ENCODE data around the gene LOXL3.
"Not testable (repeated sequence)": the region's sequence is repeated elsewhere in the genome, so short reads cannot be mapped to it uniquely, and the experiment has no call there.

LOXL3 gene

DNA sequence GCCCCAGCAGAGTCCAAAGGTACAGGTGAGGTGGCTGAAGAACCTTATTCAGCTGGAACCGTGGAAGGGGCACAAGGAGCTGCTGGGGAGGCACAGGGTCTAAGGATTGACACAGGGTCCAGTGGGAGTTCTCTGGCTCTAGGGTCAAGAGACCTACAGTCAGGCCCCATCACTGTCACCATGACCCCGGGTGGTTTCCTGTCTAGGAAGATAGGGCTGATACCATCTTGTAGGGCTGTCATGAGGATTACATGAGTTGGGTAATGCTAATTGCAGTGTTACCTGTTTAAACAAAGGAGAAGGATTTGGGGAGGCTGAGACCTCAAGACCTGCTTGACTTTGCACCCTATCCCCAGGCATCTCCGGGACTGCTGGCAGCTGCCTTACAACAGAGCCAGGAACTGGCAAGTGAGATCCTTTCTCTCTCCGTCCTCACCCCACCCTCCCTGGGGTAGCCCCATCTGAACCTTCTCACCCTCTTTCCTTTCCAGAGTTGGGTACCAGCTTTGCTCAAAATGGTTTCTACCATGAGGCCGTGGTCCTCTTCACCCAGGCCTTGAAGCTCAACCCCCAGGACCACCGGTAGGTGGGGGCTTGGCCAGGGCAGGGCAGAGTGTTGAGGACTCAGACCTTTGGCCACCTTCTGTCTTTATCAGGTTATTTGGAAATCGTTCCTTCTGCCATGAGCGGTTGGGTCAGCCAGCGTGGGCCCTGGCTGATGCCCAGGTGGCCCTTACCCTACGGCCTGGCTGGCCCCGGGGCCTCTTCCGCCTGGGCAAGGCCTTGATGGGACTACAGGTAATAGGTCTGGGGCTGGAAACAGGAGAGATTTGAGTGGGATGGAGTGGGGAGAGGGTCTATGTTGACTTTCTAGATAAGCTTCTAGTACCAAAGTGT lies 61.8 kb downstream of the LOXL3 start:
- no peaks in the 10 kb centered on the region for H3K27me3 ChIP-seq (ENCODE audit: insufficient read depth, poor library complexity, severe bottlenecking)

DNA sequence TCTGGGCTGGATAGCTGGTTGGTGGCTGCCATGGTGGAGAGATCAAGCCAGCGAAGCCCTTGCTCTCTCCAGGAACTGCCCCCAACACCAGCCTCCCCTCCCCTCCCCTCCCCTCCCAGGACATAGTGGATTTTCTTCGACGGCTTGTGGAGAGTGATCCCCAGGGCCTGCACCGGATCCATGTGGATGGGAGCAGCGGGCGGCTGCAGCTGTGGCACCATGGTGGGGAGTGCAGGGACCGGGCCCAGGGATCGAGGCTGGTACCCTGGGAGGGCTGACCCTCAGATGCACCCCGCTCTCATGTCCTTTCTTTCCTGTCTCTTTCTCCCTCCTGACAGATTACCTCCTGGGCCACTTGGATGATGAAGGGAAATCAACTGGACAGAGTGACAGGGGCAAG lies 63.8 kb downstream of the LOXL3 start:
- TF ChIP-seq, protein P1, sequence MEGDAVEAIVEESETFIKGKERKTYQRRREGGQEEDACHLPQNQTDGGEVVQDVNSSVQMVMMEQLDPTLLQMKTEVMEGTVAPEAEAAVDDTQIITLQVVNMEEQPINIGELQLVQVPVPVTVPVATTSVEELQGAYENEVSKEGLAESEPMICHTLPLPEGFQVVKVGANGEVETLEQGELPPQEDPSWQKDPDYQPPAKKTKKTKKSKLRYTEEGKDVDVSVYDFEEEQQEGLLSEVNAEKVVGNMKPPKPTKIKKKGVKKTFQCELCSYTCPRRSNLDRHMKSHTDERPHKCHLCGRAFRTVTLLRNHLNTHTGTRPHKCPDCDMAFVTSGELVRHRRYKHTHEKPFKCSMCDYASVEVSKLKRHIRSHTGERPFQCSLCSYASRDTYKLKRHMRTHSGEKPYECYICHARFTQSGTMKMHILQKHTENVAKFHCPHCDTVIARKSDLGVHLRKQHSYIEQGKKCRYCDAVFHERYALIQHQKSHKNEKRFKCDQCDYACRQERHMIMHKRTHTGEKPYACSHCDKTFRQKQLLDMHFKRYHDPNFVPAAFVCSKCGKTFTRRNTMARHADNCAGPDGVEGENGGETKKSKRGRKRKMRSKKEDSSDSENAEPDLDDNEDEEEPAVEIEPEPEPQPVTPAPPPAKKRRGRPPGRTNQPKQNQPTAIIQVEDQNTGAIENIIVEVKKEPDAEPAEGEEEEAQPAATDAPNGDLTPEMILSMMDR (IDR thresholded peaks at IDR 0.05; ENCODE audit: poor library complexity, severe bottlenecking): no peak
- Histone ChIP-seq H3K27ac (ENCODE audit: poor library complexity, severe bottlenecking) (no peak overlapping the region), H3K36me3 (ENCODE audit: low read depth) (peaks cover 61% of the 10 kb centered on the region), H3K4me1 (ENCODE audit: insufficient read depth, poor library complexity, severe bottlenecking) (peaks cover 2% of the 10 kb centered on the region), H3K9me3 (ENCODE audit: severe bottlenecking) (no peaks in the 10 kb centered on the region), H3K27me3 (ENCODE audit: insufficient read depth, poor library complexity, severe bottlenecking) (no peaks in the 10 kb centered on the region), H3K4me3 (ENCODE audit: severe bottlenecking) (no peak overlapping the region)
- DNase-seq (ENCODE audit: low spot score): no peak
- ATAC-seq (ENCODE audit: low read depth): no peak

More for the DNA sequence above, 61.8 kb downstream of the LOXL3 start:
- DNase-seq (ENCODE audit: low spot score) (no peak), ATAC-seq (ENCODE audit: low read depth) (no peak)
- H3K4me3 ChIP-seq (ENCODE audit: severe bottlenecking): no peak overlapping the region
- H3K36me3 ChIP-seq (ENCODE audit: low read depth): peaks cover 50% of the 10 kb centered on the region
- no peaks in the 10 kb centered on the region for H3K9me3 ChIP-seq (ENCODE audit: severe bottlenecking)
- H3K4me1 ChIP-seq (ENCODE audit: insufficient read depth, poor library complexity, severe bottlenecking): peaks cover 2% of the 10 kb centered on the region
- H3K27ac ChIP-seq (ENCODE audit: poor library complexity, severe bottlenecking): no peak overlapping the region
- TF ChIP-seq, protein P1 (IDR thresholded peaks at IDR 0.05; ENCODE audit: poor library complexity, severe bottlenecking): no peak

DNA sequence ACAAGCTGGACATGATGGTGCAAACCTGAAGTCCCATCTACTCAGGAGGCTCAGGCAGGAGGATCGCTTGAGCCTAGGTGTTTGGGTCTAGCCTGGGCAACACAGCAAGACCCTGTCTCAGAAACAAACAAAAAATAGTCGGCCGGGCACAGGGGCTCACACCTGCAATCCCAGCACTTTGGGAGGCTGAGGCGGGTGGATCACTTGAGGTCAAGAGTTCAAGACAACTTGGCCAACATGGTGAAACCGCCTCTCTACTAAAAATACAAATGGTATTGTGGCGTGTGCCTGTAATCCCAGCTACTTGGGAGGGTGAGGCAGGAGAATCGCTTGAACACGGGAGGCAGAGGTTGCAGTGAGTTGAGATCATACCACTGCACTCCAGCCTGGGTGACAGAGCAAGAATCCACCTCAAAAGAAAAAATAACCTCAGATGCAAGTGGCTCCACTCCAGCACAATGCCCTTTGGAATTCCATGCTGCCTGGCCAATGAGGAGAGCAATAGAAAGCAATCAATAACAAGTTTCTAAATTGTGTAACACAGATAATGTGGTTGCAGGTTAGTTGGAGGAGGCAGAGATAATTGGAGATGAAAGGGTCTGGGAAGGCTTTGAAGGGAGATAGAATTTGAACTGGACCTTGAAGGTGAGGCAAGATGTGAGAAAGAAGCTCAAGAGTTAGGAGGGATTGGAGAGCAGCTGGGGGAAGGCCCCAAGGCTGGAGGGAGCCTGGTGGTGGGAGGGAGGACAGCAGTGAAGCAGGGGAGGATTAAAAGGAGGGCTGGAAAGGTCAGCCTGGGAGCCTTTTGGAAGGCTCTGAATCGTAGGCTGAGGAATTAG lies 64.9 kb downstream of the LOXL3 start:
- Histone ChIP-seq H3K27ac (ENCODE audit: poor library complexity, severe bottlenecking) (no peak overlapping the region), H3K36me3 (ENCODE audit: low read depth) (peaks cover 61% of the 10 kb centered on the region)
- TF ChIP-seq, protein P1 (IDR thresholded peaks at IDR 0.05; ENCODE audit: poor library complexity, severe bottlenecking): no peak

DNA sequence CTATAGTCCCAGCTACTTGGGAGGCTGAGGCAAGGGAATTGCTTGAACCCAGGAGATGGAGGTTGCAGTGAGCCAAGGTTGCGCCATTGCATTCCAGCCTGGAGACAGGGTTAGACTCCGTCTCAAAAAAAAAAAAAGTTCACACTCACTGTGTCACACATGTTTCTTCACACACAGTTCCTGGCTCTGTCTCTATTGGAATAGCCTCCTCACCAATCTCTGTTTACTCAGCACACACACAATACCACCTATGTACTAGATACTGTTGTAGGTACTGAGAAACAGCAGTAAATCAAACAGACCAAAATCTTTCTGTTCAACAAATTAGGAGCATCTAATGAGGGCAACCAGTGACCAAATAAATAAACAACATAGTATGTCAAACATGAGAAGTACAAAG lies 67.6 kb downstream of the LOXL3 start:
- no peaks in the 10 kb centered on the region for H3K27me3 ChIP-seq (ENCODE audit: insufficient read depth, poor library complexity, severe bottlenecking)
- TF ChIP-seq, protein P1 (IDR thresholded peaks at IDR 0.05; ENCODE audit: poor library complexity, severe bottlenecking): no peak
- no peak overlapping the region for H3K4me3 ChIP-seq (ENCODE audit: severe bottlenecking)
- no peak for ATAC-seq (ENCODE audit: low read depth)
- H3K4me1 ChIP-seq (ENCODE audit: insufficient read depth, poor library complexity, severe bottlenecking): peaks cover 2% of the 10 kb centered on the region
- peaks cover 42% of the 10 kb centered on the region for H3K36me3 ChIP-seq (ENCODE audit: low read depth)
- H3K9me3 ChIP-seq (ENCODE audit: severe bottlenecking): no peaks in the 10 kb centered on the region
- H3K27ac ChIP-seq (ENCODE audit: poor library complexity, severe bottlenecking): no peak overlapping the region
- no peak for DNase-seq (ENCODE audit: low spot score)

More for the DNA sequence above, 64.9 kb downstream of the LOXL3 start:
- DNase-seq (ENCODE audit: low spot score): no peak
- no peak; the same call in 2 of the 3 replicates for ATAC-seq (ENCODE audit: low read depth)
- H3K9me3 ChIP-seq (ENCODE audit: severe bottlenecking): no peaks in the 10 kb centered on the region
- peaks cover 2% of the 10 kb centered on the region for H3K4me1 ChIP-seq (ENCODE audit: insufficient read depth, poor library complexity, severe bottlenecking)
- H3K4me3 ChIP-seq (ENCODE audit: severe bottlenecking): no peak overlapping the region
- H3K27me3 ChIP-seq (ENCODE audit: insufficient read depth, poor library complexity, severe bottlenecking): no peaks in the 10 kb centered on the region

DNA sequence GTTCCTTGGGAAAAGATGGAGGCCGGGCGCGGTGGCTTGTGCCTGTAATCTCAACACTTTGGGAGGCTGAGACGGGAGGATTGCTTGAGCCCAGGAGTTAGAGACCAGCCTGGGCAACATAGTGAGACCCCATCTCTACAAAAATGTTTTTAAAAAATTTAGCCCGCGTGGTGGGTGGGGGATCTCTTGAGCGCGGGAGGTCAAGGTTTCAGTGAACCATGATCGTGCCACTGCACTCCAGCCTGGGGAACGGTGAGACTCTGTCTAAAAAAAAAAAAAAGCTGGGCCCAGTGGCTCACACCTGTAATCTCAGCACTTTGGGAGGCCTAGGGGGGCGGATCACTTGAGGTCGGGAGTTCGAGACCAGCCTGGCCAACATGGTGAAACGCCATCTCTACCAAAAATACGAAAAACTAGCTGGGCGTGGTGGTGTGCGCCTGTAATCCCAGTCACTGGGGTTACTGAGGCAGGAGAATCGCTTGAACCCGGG lies 70.0 kb downstream of the LOXL3 start:
- not testable (repeated sequence) for ATAC-seq (ENCODE audit: low read depth); H3K27me3 ChIP-seq (ENCODE audit: insufficient read depth, poor library complexity, severe bottlenecking); H3K4me1 ChIP-seq (ENCODE audit: insufficient read depth, poor library complexity, severe bottlenecking); DNase-seq (ENCODE audit: low spot score); H3K9me3 ChIP-seq (ENCODE audit: severe bottlenecking)
- H3K4me3 ChIP-seq (ENCODE audit: severe bottlenecking): peak overlapping the region; percentile 67
- H3K27ac ChIP-seq (ENCODE audit: poor library complexity, severe bottlenecking): peak overlapping the region; percentile 54
- peaks cover 43% of the 10 kb centered on the region for H3K36me3 ChIP-seq (ENCODE audit: low read depth)
